Endometrial microvascular endothelial cells (primary cell): ENCODE results near the gene SEC61B. TPM values are rescaled to one million over a fixed set of nuclear protein-coding genes. Genes with fewer than 3 reads are reported as not detected.

Experiments
- in situ Hi-C: cut with HindIII; loops from 2 replicates; pipeline ENCODE4 v1.10.0; 2017; ENCODE audit warnings: low sequenced_read_pairs, low pct_unique_long_range_greater_than_20kb; ENCODE audit errors: inconsistent ontology term
- total RNA-seq: library from RNA; depleted of rRNA; stranded (reverse); fragments of >200 nt; gene quantifications from one replicate; pipeline ENCODE4 v1.2.3, GENCODE V29; 2015; ENCODE audit errors: inconsistent ontology term

The SEC61B gene
- total RNA-seq = 155 TPM

- in situ Hi-C loops = no loop called here
Observed at GRCh38 chr9:99221621-99222415, at the start of gene SEC61B, which contains the start of gene ALG2. Gene SEC61B, plus strand, starts transcription at chr9:99222282. Its CDS starts 82 bp downstream, at chr9:99222364. Gene ALG2, minus strand, starts transcription at chr9:99221942. Its CDS starts 48 bp downstream, at chr9:99221894.

GRCh38 chr9:99173570-99174504, 48.2 kb upstream of the SEC61B start:
- in situ Hi-C loops = no loop called here

- in situ Hi-C loops = no loop called here
Observed at GRCh38 chr9:99176527-99177013, 45.5 kb upstream of the SEC61B start.

- in situ Hi-C loops = no loop called here
Observed at GRCh38 chr9:99177576-99178366, 44.3 kb upstream of the SEC61B start.

- in situ Hi-C loops = no loop called here
Observed at GRCh38 chr9:99178912-99179872, 42.9 kb upstream of the SEC61B start.

GRCh38 chr9:99180199-99180598, 41.9 kb upstream of the SEC61B start:
- in situ Hi-C loops = no loop called here

- in situ Hi-C loops = no loop called here
Observed at GRCh38 chr9:99180662-99181061, 41.4 kb upstream of the SEC61B start.

GRCh38 chr9:99181206-99181605, 40.9 kb upstream of the SEC61B start:
- in situ Hi-C loops = no loop called here

- in situ Hi-C loops = no loop called here
Observed at GRCh38 chr9:99181621-99182020, 40.5 kb upstream of the SEC61B start.

GRCh38 chr9:99182356-99182755, 39.7 kb upstream of the SEC61B start:
- in situ Hi-C loops = no loop called here

GRCh38 chr9:99183616-99184015, 38.5 kb upstream of the SEC61B start:
- in situ Hi-C loops = no loop called here

- in situ Hi-C loops = no loop called here
Observed at GRCh38 chr9:99184110-99184474, 38.0 kb upstream of the SEC61B start.

GRCh38 chr9:99184475-99185347, 37.4 kb upstream of the SEC61B start:
- in situ Hi-C loops = no loop called here

GRCh38 chr9:99185348-99185632, 36.8 kb upstream of the SEC61B start:
- in situ Hi-C loops = no loop called here

- in situ Hi-C loops = no loop called here
Observed at GRCh38 chr9:99185934-99186333, 36.1 kb upstream of the SEC61B start.

- in situ Hi-C loops = no loop called here
Observed at GRCh38 chr9:99187311-99187710, 34.8 kb upstream of the SEC61B start.

- in situ Hi-C loops = no loop called here
Observed at GRCh38 chr9:99189186-99189585, 32.9 kb upstream of the SEC61B start.
